MM.1S (cell line): Measurements from ENCODE around the gene DUOX2.

ENCODE experiments used
- DNase-seq: peaks from one replicate; pipeline ENCODE4 v3.0.0-alpha.2; 2015
- H2AFZ ChIP-seq: fragments of 300-600 bp; sonication (generic); 2 replicates; pipeline ENCODE4 v1.6.0; 2016; ENCODE audit warnings: antibody characterized with exemption, low read length
- H3F3A ChIP-seq: fragments of 300-600 bp; sonication (generic); 2 replicates; pipeline ENCODE4 v1.6.1; 2016; ENCODE audit warnings: mild to moderate bottlenecking, antibody characterized with exemption, low read length, moderate library complexity, mixed read lengths; ENCODE audit not compliant: insufficient read depth
- H3K27ac ChIP-seq: fragments of 300-600 bp; sonication (generic); 2 replicates; pipeline ENCODE4 v1.5.1; 2016; ENCODE audit warnings: mild to moderate bottlenecking, low read length
- H3K27me3 ChIP-seq: fragments of 300-600 bp; sonication (generic); replicated peaks from 2 replicates; pipeline ENCODE4 v1.6.0; 2016; ENCODE audit warnings: low read length; ENCODE audit not compliant: insufficient read depth
- H3K36me3 ChIP-seq: fragments of 300-600 bp; sonication (generic); replicated peaks from 2 replicates; pipeline ENCODE4 v1.6.1; 2016; ENCODE audit warnings: mild to moderate bottlenecking, low read length, mixed read lengths; ENCODE audit not compliant: insufficient read depth
- H3K4me1 ChIP-seq: fragments of 300-600 bp; sonication (generic); 2 replicates; pipeline ENCODE4 v1.6.1; 2016; ENCODE audit warnings: low read length, mixed read lengths
- H3K4me2 ChIP-seq: fragments of 300-600 bp; sonication (generic); 2 replicates; pipeline ENCODE4 v1.6.0; 2016; ENCODE audit warnings: low read depth, low read length
- H3K4me3 ChIP-seq: fragments of 300-600 bp; sonication (generic); 2 replicates; pipeline ENCODE4 v1.5.1; 2016; ENCODE audit warnings: low read length, mixed read lengths
- H3K79me2 ChIP-seq: fragments of 300-600 bp; sonication (generic); 2 replicates; pipeline ENCODE4 v1.6.1; 2016; ENCODE audit warnings: mixed run types, low read length, mixed read lengths
- H3K9ac ChIP-seq: fragments of 300-600 bp; sonication (generic); 2 replicates; pipeline ENCODE4 v1.6.1; 2016; ENCODE audit warnings: low read length, mixed read lengths
- H3K9me2 ChIP-seq: fragments of 300-600 bp; sonication (generic); replicated peaks from 2 replicates; pipeline ENCODE4 v1.6.1; 2016; ENCODE audit warnings: mild to moderate bottlenecking, low read length, mixed read lengths; ENCODE audit not compliant: insufficient read depth
- H3K9me3 ChIP-seq: fragments of 300-600 bp; sonication (generic); replicated peaks from 2 replicates; pipeline ENCODE4 v1.6.1; 2016; ENCODE audit warnings: mild to moderate bottlenecking, low read length, mixed read lengths; ENCODE audit not compliant: insufficient read depth
- H4K20me1 ChIP-seq: fragments of 300-600 bp; sonication (generic); 2 replicates; pipeline ENCODE4 v1.6.1; 2016; ENCODE audit warnings: mild to moderate bottlenecking, low read length, moderate library complexity, mixed read lengths; ENCODE audit not compliant: insufficient read depth
- CTCF ChIP-seq: fragments of 300-600 bp; sonication (generic); IDR thresholded peaks from 2 replicates; pipeline ENCODE4 v1.5.1; 2016; ENCODE audit warnings: antibody characterized with exemption, low read length, mixed read lengths
- EZH2 ChIP-seq: fragments of 300-600 bp; sonication (generic); optimal IDR thresholded peaks from 2 replicates; pipeline ENCODE3; 2017; ENCODE audit warnings: low read depth, mild to moderate bottlenecking, antibody characterized with exemption, low read length, mixed read lengths
- EZH2phosphoT487 ChIP-seq: fragments of 300-600 bp; sonication (generic); IDR thresholded peaks from 2 replicates; pipeline ENCODE4 v1.6.1; 2018; ENCODE audit warnings: antibody characterized with exemption, low read length

DUOX2 gene

GRCh38 chr15:45129651-45130129 lies 15.7 kb upstream of the DUOX2 start, which contains the start of the genes DUOX1 and DUOXA1:
TSS of gene DUOX1 (plus strand) at chr15:45129994. CDS start at chr15:45131967, 1,973 bp downstream.
TSS of gene DUOXA1 (minus strand) at chr15:45129879. CDS start at chr15:45123014, 6,865 bp downstream.
- Histone ChIP-seq H3K36me3 (no peaks in the 10 kb centered on the region), H3K9ac (no peak within 1 kb of the TSS), H3K9me2 (no peaks in the 10 kb centered on the region), H3K4me2 (no peak within 1 kb of the TSS), H3K4me3 (no peak within 1 kb of the TSS), H3K27me3 (peaks cover 26% of the 10 kb centered on the region; the same call in 1 of the 2 replicates), H3K27ac (no peak within 1 kb of the TSS), H2AFZ (no peak within 1 kb of the TSS), H3K9me3 (no peaks in the 10 kb centered on the region), H3K79me2 (no peaks in the 10 kb centered on the region), H3K4me1 (0 out of 2 replicates have a peak, but pooled peaks cover under 1% of the 10 kb centered on the region), H3F3A (no peaks in the 10 kb centered on the region), H4K20me1 (no peaks in the 10 kb centered on the region; the same call in 1 of the 2 replicates)
- DNase-seq: peak; percentile 9
- TF ChIP-seq EZH2 (no peak), EZH2phosphoT487 (no peak), CTCF (no peak)

- TF ChIP-seq CTCF (no peak), EZH2phosphoT487 (no peak), EZH2 (no peak)
- Histone ChIP-seq H3K4me2 (no peak overlapping the region), H3K27ac (no peak overlapping the region), H3K27me3 (peaks cover 28% of the 10 kb centered on the region; the same call in 1 of the 2 replicates), H2AFZ (no peak overlapping the region), H3K36me3 (no peaks in the 10 kb centered on the region), H3K9me2 (no peaks in the 10 kb centered on the region), H3F3A (no peaks in the 10 kb centered on the region), H3K79me2 (no peaks in the 10 kb centered on the region), H3K4me3 (no peak overlapping the region), H3K4me1 (no peaks in the 10 kb centered on the region), H4K20me1 (no peaks in the 10 kb centered on the region; the same call in 1 of the 2 replicates), H3K9ac (no peak overlapping the region), H3K9me3 (no peaks in the 10 kb centered on the region)
- no peak for DNase-seq
Observed at GRCh38 chr15:45128971-45129639, 15.1 kb upstream of the DUOX2 start.

GRCh38 chr15:45126535-45127158 lies 12.7 kb upstream of the DUOX2 start:
- Histone ChIP-seq H3K4me3 (no peak overlapping the region), H3F3A (no peaks in the 10 kb centered on the region), H3K36me3 (no peaks in the 10 kb centered on the region), H3K4me1 (no peaks in the 10 kb centered on the region), H2AFZ (no peak overlapping the region), H3K9me2 (no peaks in the 10 kb centered on the region), H4K20me1 (no peaks in the 10 kb centered on the region), H3K9me3 (no peaks in the 10 kb centered on the region), H3K9ac (no peak overlapping the region), H3K27ac (no peak overlapping the region), H3K4me2 (no peak overlapping the region), H3K79me2 (no peaks in the 10 kb centered on the region), H3K27me3 (peaks cover 28% of the 10 kb centered on the region; the same call in 1 of the 2 replicates)
- TF ChIP-seq EZH2 (no peak), CTCF (peak; percentile 78)
- peak; percentile 50 for DNase-seq
